GM03348 (cell line): Measurements from ENCODE around the gene ACP4.
"Not testable (repeated sequence)": the region's sequence is repeated elsewhere in the genome, so short reads cannot be mapped to it uniquely, and the experiment has no call there.

ENCODE experiments used
- DNase-seq: peaks from one replicate; pipeline ENCODE4 v3.0.0; 2012; ENCODE audit warnings: low spot score

The ACP4 gene

GRCh38 chr19:50790396-50790795 is at the start of gene ACP4:
Gene ACP4 (plus strand): TSS chr19:50790415. CDS start chr19:50790415, 0 bp downstream.
- DNase-seq, result no peak

- no peak for DNase-seq
These were observed 48.9 kb upstream of the ACP4 start for GRCh38 chr19:50741179-50741933.

- DNase-seq, result no peak
These were observed 46.7 kb upstream of the ACP4 start for GRCh38 chr19:50743537-50743936.

GRCh38 chr19:50745221-50745620 is 45.0 kb upstream of the ACP4 start:
- no peak for DNase-seq

- DNase-seq, result not testable (repeated sequence)
These were observed 43.1 kb upstream of the ACP4 start for GRCh38 chr19:50747141-50747540.

GRCh38 chr19:50749490-50749889 is 40.7 kb upstream of the ACP4 start:
- no peak for DNase-seq

GRCh38 chr19:50750010-50750409 is 40.2 kb upstream of the ACP4 start:
- DNase-seq, result no peak

- no peak for DNase-seq
These were observed 36.3 kb upstream of the ACP4 start for GRCh38 chr19:50753879-50754278.

- not testable (repeated sequence) for DNase-seq
These were observed 34.0 kb upstream of the ACP4 start for GRCh38 chr19:50756244-50756643.

GRCh38 chr19:50757624-50758023 is 32.6 kb upstream of the ACP4 start:
- DNase-seq, result not testable (repeated sequence)

- not testable (repeated sequence) for DNase-seq
These were observed 31.1 kb upstream of the ACP4 start for GRCh38 chr19:50759076-50759475.

GRCh38 chr19:50759886-50760285 is 30.3 kb upstream of the ACP4 start:
- DNase-seq, result no peak

GRCh38 chr19:50761501-50761900 is 28.7 kb upstream of the ACP4 start:
- not testable (repeated sequence) for DNase-seq

- not testable (repeated sequence) for DNase-seq
These were observed 26.7 kb upstream of the ACP4 start for GRCh38 chr19:50763521-50763920.

- no peak for DNase-seq
These were observed 25.8 kb upstream of the ACP4 start for GRCh38 chr19:50764409-50764808.

GRCh38 chr19:50766746-50767145 is 23.5 kb upstream of the ACP4 start:
- DNase-seq, result not testable (repeated sequence)

GRCh38 chr19:50767263-50767662 is 23.0 kb upstream of the ACP4 start:
- not testable (repeated sequence) for DNase-seq

- no peak for DNase-seq
These were observed 21.9 kb upstream of the ACP4 start for GRCh38 chr19:50768277-50768676.

- not testable (repeated sequence) for DNase-seq
These were observed 20.1 kb upstream of the ACP4 start, which contains the start of gene GPR32 for GRCh38 chr19:50770164-50770563. Gene GPR32 (plus strand): TSS chr19:50770464. CDS start chr19:50770601, 137 bp downstream.

GRCh38 chr19:50770888-50771287 is 19.3 kb upstream of the ACP4 start:
- DNase-seq, result no peak

- no peak for DNase-seq
These were observed 17.7 kb upstream of the ACP4 start for GRCh38 chr19:50772476-50772875.

GRCh38 chr19:50772912-50773311 is 17.3 kb upstream of the ACP4 start:
- not testable (repeated sequence) for DNase-seq

- DNase-seq, result not testable (repeated sequence)
These were observed 16.8 kb upstream of the ACP4 start for GRCh38 chr19:50773454-50773853.

GRCh38 chr19:50776131-50776530 is 14.1 kb upstream of the ACP4 start:
- no peak for DNase-seq
